Brain microvascular endothelial cell (primary cell): ENCODE data around the gene UGT2B7.
A peak's percentile ranks its signal among the peaks of the same experiment; 100 is the strongest.

Source experiments
- DNase-seq: peaks from one replicate; pipeline ENCODE4 v3.0.0-alpha.2; 2020
- H3K27ac ChIP-seq: fragments of 250-450 bp; sonication (Bioruptor Pico); 2 replicates; pipeline ENCODE4 v1.5.1; 2020; ENCODE audit warnings: mild to moderate bottlenecking, moderate library complexity
- H3K27me3 ChIP-seq: fragments of 250-450 bp; sonication (Bioruptor Pico); replicated peaks from 2 replicates; pipeline ENCODE4 v1.5.1; 2020; ENCODE audit warnings: mild to moderate bottlenecking
- H3K36me3 ChIP-seq: fragments of 250-450 bp; sonication (Bioruptor Pico); replicated peaks from 2 replicates; pipeline ENCODE4 v1.5.1; 2020; ENCODE audit warnings: mild to moderate bottlenecking
- H3K4me3 ChIP-seq: 2 replicates; pipeline ENCODE4 v1.5.1; 2011; ENCODE audit warnings: low read depth, mild to moderate bottlenecking, control low read depth, low read length, moderate library complexity
- in situ Hi-C: cut with HindIII; loops from 2 replicates; pipeline ENCODE4 v1.10.0; 2017; ENCODE audit warnings: low sequenced_read_pairs, low pct_ligation_motif_present
- TF ChIP-seq, protein P1 (sequence below): IDR thresholded peaks from 2 replicates; pipeline ENCODE4 v1.5.1; 2011; ENCODE audit warnings: low read depth, mild to moderate bottlenecking, moderate library complexity, low read length, control low read depth, inconsistent platforms; ENCODE audit errors: missing control alignments

Gene UGT2B7

DNA sequence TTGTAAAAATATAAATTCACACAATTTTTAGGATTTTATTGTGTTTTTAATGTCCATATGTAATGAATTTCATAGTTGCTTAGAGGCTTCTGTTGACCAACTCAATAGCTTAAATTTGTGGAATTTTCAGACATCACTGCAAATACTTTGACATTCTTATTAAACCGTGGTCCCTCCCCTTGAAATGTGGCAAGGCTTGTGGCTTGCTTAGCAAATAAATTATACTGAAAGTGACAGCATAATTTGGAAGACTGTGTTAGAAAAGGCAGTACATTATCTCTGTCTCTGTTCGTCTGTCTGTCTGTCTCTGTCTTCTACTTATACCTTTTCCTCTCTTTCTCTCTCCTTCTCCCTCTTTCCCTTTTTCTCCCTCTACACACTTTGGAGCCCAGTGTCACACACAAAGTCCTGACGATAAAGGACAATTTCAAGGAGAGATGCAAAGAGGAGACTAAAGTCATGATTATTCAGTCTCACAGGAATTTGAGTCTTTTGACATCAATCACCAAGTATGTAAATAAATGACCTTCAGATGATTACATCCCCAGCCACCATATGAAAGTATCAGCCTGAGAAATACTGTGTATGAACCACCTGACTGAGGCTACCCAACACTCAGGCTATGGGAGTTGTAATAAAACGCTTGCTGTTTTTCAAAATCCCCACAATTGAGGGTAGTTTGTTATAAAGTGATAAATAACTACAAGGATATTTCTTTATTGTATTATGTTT is 21.0 kb upstream of the UGT2B7 start:
- no peak for DNase-seq
- TF ChIP-seq, protein P1, sequence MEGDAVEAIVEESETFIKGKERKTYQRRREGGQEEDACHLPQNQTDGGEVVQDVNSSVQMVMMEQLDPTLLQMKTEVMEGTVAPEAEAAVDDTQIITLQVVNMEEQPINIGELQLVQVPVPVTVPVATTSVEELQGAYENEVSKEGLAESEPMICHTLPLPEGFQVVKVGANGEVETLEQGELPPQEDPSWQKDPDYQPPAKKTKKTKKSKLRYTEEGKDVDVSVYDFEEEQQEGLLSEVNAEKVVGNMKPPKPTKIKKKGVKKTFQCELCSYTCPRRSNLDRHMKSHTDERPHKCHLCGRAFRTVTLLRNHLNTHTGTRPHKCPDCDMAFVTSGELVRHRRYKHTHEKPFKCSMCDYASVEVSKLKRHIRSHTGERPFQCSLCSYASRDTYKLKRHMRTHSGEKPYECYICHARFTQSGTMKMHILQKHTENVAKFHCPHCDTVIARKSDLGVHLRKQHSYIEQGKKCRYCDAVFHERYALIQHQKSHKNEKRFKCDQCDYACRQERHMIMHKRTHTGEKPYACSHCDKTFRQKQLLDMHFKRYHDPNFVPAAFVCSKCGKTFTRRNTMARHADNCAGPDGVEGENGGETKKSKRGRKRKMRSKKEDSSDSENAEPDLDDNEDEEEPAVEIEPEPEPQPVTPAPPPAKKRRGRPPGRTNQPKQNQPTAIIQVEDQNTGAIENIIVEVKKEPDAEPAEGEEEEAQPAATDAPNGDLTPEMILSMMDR: no peak
- no peak overlapping the region for H3K27ac ChIP-seq
- no peaks in the 10 kb centered on the region for H3K36me3 ChIP-seq
- in situ Hi-C loops: no loop called here
- no peaks in the 10 kb centered on the region for H3K27me3 ChIP-seq
- no peak overlapping the region for H3K4me3 ChIP-seq

DNA sequence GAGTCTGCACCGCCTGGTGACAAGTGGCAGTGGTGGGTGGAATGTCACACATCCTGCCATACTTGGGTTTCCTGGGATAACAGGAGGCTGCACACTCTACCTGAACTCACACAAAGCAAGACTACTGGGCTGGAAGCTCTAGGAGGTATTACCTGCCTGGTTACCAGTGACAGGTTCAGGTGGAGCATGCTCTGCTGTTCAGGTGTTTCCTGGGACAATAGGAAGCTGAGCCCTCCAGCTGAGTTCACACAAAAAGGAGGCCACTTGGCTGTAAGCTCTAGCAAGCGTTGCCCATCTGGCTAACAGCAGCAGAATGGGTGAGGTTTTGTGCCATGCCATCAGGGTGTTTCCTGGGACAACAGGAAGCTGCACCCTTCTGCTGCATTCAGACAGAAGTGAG is 17.4 kb upstream of the UGT2B7 start:
- no peak overlapping the region for H3K27ac ChIP-seq
- in situ Hi-C loops: no loop called here
- H3K36me3 ChIP-seq: no peaks in the 10 kb centered on the region
- no peak for DNase-seq
- H3K4me3 ChIP-seq: no peak overlapping the region
- no peaks in the 10 kb centered on the region for H3K27me3 ChIP-seq
- TF ChIP-seq, protein P1: no peak

DNA sequence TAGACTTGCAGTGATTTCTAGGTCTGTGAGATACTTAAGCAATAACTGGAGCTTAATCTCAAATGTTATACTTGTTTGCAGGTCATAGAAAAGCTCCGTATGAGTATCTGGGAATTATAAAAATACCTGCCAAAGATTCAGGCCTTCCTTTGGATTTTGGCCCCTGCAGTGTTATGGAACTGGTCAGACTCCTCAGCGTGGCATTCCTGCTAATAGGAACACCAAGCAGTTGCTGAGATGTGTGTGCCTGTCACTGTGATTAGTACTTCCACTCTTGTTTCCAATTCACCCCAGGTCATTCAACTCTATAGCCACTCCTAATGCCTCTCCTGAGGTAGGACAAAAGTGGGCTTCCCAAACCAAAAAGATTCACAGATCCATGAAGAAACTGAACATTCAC is 7.8 kb upstream of the UGT2B7 start:
- DNase-seq: no peak
- no peaks in the 10 kb centered on the region for H3K36me3 ChIP-seq
- TF ChIP-seq, protein P1: no peak
- no peak overlapping the region for H3K27ac ChIP-seq
- H3K27me3 ChIP-seq: no peaks in the 10 kb centered on the region
- in situ Hi-C loops: no loop called here
- no peak overlapping the region for H3K4me3 ChIP-seq

DNA sequence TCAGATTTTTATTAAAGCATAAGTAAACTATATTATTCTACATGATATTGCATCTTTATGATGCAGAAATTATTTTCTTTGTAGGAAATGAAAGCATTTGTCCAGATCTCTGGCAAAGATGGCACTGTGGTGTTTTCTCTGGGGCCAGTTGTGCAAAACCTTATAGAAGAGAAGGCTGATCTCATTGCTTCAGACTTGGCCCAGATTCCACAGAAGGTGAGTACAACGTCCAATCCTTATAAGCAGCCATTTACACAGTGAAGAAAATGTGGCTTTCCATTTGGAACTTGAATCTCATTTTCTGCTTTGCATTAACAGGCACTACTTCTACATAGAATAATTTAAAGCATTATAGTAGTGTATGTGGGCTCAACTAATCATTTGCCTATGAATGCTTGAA is 6.9 kb upstream of the UGT2B7 start:
- no peak for DNase-seq
- Histone ChIP-seq H3K4me3 (no peak overlapping the region), H3K27me3 (no peaks in the 10 kb centered on the region), H3K27ac (no peak overlapping the region), H3K36me3 (no peaks in the 10 kb centered on the region)
- TF ChIP-seq, protein P1: no peak
- in situ Hi-C loops: no loop called here

DNA sequence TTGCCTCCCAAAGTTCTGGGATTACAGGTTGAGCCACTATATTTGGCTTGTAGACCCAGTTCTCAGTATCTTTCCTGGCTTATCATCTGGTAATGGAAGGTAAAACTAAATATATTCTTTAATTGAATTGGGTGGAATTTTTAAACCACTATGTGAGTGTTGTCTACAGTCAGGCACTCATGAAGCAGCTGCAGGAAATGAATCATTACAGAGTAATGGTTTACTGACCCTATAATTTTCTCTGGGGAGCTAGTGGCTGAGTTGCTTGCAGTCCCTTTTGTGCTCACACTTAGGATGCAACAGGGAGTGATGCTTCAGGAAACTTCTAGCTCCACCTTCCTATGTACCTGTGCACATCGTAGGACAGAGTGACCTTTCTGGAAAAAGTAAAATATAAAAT is 4.1 kb upstream of the UGT2B7 start:
- Histone ChIP-seq H3K36me3 (no peaks in the 10 kb centered on the region), H3K27me3 (no peaks in the 10 kb centered on the region), H3K4me3 (no peak overlapping the region), H3K27ac (peak overlapping the region; percentile 68)
- in situ Hi-C loops: no loop called here
- DNase-seq: peak; percentile 52
- TF ChIP-seq, protein P1: no peak

DNA sequence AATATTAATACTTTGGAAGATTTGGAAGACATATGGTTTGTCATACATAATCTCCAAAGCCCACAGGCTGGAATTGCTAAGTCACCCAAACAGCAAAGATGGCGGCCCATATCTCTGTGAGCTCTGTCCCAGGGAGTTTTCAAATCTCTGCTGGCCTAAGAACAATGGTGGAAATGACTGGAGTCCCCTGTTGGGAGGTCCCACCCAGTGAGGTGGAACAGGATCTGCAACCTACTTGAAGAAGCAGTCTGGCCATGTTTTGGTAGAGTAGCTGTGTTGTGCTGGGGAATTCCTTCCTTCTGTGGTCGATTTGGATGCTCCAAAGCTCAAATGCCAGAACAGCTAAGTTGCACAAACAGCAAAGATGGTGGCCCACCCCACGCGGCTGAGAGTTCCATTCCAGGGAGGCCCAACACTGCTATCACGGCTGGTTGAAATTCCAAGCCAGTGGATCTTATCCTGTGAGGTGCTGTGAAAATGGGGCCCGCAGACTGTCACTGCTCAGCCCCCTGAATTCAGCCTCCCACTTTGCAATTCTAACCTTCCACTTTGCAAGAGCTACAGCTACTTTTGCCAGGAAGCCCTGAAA is 3.2 kb upstream of the UGT2B7 start:
- TF ChIP-seq, protein P1: no peak

More for the DNA sequence above, 3.2 kb upstream of the UGT2B7 start:
- H3K27ac ChIP-seq: peak overlapping the region; percentile 18
- H3K27me3 ChIP-seq: no peaks in the 10 kb centered on the region
- in situ Hi-C loops: no loop called here
- DNase-seq: no peak
- H3K36me3 ChIP-seq: no peaks in the 10 kb centered on the region
- H3K4me3 ChIP-seq: no peak overlapping the region
